OCI-M2 (cell line): Measurements from ENCODE around the gene KIAA0513.

Source experiments
- DNase-seq: peaks from one replicate; lab custom pipeline; 2025; ENCODE audit not compliant: unreplicated experiment; lab: John Stamatoyannopoulos, UW

Gene KIAA0513

GRCh38 chr16:85085721-85086120 lies 58.1 kb downstream of the KIAA0513 start:
- DNase-seq = no peak

- no peak for DNase-seq
Measured at GRCh38 chr16:85086347-85087291, 59.0 kb downstream of the KIAA0513 start.

GRCh38 chr16:85087899-85088569 lies 60.4 kb downstream of the KIAA0513 start:
- no peak for DNase-seq

GRCh38 chr16:85088570-85089199 lies 61.1 kb downstream of the KIAA0513 start:
- DNase-seq = no peak

- no peak for DNase-seq
Measured at GRCh38 chr16:85089525-85089924, 61.9 kb downstream of the KIAA0513 start.

- no peak for DNase-seq
Measured at GRCh38 chr16:85090181-85090580, 62.6 kb downstream of the KIAA0513 start.

- DNase-seq = no peak
Measured at GRCh38 chr16:85090873-85091521, 63.4 kb downstream of the KIAA0513 start.

GRCh38 chr16:85091522-85091910 lies 63.9 kb downstream of the KIAA0513 start:
- no peak for DNase-seq

- DNase-seq = no peak
Measured at GRCh38 chr16:85092309-85092708, 64.7 kb downstream of the KIAA0513 start.

- no peak for DNase-seq
Measured at GRCh38 chr16:85092851-85093250, 65.3 kb downstream of the KIAA0513 start.

- no peak for DNase-seq
Measured at GRCh38 chr16:85093705-85094104, 66.1 kb downstream of the KIAA0513 start.

GRCh38 chr16:85094176-85094805 lies 66.7 kb downstream of the KIAA0513 start:
- DNase-seq = no peak

GRCh38 chr16:85094812-85095211 lies 67.2 kb downstream of the KIAA0513 start:
- no peak for DNase-seq

GRCh38 chr16:85096921-85097320 lies 69.3 kb downstream of the KIAA0513 start:
- DNase-seq = no peak

GRCh38 chr16:85098565-85098964 lies 71.0 kb downstream of the KIAA0513 start:
- no peak for DNase-seq

- no peak for DNase-seq
Measured at GRCh38 chr16:85100265-85100664, 72.7 kb downstream of the KIAA0513 start.

GRCh38 chr16:85101956-85102630 lies 74.5 kb downstream of the KIAA0513 start:
- DNase-seq = no peak

GRCh38 chr16:85103114-85104079 lies 75.8 kb downstream of the KIAA0513 start:
- DNase-seq = no peak

GRCh38 chr16:85104147-85104546 lies 76.6 kb downstream of the KIAA0513 start:
- no peak for DNase-seq
